ENCODE results near the gene ANKRD55.

DNA sequence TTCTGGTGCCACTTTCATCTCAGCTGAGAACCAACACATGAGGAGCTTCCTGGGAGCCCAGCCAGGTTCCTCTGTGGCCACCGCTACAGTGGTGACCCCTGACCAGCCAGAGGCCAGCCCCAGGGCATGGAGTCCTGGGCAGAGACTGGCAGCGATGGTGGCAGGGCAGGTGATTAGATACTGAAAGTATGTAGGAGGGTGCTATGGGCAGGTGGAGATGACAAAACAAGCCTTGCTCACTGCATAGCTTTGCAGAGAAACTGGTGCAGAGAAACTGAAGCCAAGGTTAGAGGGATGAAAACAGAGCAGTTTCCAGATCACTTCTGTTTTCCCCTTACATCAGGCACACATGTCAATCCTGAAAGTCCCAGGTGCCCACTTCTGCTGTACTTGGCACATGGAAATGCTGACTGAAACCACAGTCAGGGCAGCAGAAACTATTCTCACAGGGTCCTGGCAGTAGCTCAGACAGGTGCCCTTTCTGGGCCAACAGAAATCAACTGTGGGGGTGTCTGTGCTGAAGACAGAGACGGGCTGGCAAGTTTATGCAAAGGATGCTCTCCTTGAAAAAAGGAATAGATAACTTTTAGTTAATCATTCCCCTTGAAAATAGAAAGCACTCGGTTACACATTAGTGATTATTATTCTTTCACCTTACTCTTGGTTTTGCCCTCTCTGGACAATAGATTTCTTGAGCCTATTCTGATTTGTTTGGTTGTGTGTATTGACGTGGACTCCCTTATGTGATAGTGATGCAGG, 90.3 kb downstream of the ANKRD55 start:
- TF ChIP-seq, protein P1, sequence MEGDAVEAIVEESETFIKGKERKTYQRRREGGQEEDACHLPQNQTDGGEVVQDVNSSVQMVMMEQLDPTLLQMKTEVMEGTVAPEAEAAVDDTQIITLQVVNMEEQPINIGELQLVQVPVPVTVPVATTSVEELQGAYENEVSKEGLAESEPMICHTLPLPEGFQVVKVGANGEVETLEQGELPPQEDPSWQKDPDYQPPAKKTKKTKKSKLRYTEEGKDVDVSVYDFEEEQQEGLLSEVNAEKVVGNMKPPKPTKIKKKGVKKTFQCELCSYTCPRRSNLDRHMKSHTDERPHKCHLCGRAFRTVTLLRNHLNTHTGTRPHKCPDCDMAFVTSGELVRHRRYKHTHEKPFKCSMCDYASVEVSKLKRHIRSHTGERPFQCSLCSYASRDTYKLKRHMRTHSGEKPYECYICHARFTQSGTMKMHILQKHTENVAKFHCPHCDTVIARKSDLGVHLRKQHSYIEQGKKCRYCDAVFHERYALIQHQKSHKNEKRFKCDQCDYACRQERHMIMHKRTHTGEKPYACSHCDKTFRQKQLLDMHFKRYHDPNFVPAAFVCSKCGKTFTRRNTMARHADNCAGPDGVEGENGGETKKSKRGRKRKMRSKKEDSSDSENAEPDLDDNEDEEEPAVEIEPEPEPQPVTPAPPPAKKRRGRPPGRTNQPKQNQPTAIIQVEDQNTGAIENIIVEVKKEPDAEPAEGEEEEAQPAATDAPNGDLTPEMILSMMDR (IDR thresholded peaks at IDR 0.05 in 8 of 11, conservative IDR thresholded peaks at IDR 0.05 in 3 of 11) = no peak
- TF ChIP-seq POLR2A (IDR thresholded peaks at IDR 0.05) (no peak), POLR2AphosphoS5 (IDR thresholded peaks at IDR 0.05) (peak in 1 of 3 donors; percentile 14)
